Body of pancreas (tissue), 4 donors: Measurements from ENCODE around the gene HS6ST2.

Source experiments
- CTCF ChIP-seq, 7 experiments: fragments of 450-650 bp in 4 of 7; fragments of 200-600 bp in 3 of 7; sonication (generic) in 3 of 7; IDR thresholded peaks; one replicate each; pipeline ENCODE4 v1.5.1; 2016 to 2019; ENCODE audit warnings: antibody characterized with exemption in 7 of 7
- POLR2A ChIP-seq, 3 donors: fragments of 450-650 bp; IDR thresholded peaks; one replicate each; pipeline ENCODE4 v1.6.1; 2016; ENCODE audit warnings: antibody characterized with exemption in 3 of 3, mild to moderate bottlenecking in 2 of 3

DNA sequence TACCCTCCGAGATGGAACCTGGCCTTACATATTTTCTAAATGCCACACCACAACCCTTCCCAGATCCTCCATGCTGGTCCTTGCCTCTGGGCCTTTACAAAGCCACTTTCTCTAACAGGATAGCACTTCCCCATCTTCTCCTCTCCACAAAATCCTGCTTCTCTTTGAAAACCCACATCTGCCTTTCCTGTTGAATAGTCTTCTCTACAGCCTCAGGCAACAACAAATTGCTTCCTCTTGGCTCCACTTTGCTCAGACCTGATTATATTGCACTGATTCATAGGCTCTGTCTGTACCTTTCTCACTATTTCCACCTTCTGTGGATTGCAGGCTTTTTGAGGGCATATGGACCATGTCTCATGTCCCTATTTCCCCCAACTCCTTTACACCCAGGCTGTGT lies 265.9 kb downstream of the HS6ST2 start:
- no peak for TF ChIP-seq CTCF (IDR thresholded peaks at IDR 0.05)
- no peak for TF ChIP-seq POLR2A (IDR thresholded peaks at IDR 0.05)
